ENCODE data around the gene ZNF560.

GRCh38 chr19:9467161-9467560 is 31.3 kb downstream of the ZNF560 start:
- TF ChIP-seq CTCF (IDR thresholded peaks at IDR 0.05) = no peak
- no peak for TF ChIP-seq ZFX (IDR thresholded peaks at IDR 0.05; ENCODE audit: borderline replicate concordance)
